Measurements from ENCODE around the gene TUBB.

- TF ChIP-seq, protein P1, sequence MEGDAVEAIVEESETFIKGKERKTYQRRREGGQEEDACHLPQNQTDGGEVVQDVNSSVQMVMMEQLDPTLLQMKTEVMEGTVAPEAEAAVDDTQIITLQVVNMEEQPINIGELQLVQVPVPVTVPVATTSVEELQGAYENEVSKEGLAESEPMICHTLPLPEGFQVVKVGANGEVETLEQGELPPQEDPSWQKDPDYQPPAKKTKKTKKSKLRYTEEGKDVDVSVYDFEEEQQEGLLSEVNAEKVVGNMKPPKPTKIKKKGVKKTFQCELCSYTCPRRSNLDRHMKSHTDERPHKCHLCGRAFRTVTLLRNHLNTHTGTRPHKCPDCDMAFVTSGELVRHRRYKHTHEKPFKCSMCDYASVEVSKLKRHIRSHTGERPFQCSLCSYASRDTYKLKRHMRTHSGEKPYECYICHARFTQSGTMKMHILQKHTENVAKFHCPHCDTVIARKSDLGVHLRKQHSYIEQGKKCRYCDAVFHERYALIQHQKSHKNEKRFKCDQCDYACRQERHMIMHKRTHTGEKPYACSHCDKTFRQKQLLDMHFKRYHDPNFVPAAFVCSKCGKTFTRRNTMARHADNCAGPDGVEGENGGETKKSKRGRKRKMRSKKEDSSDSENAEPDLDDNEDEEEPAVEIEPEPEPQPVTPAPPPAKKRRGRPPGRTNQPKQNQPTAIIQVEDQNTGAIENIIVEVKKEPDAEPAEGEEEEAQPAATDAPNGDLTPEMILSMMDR (IDR thresholded peaks at IDR 0.05) = no peak
- no peak for TF ChIP-seq POLR2A (IDR thresholded peaks at IDR 0.05)
Observed at GRCh38 chr6:30685157-30686008, 34.8 kb upstream of the TUBB start.

All from body of pancreas (tissue), 4 donors.